ENCODE measurements around the gene CLCN5. TPM values are rescaled to one million over a fixed set of nuclear protein-coding genes. Genes with fewer than 3 reads are reported as not detected.

The CLCN5 gene
- total and polyA plus RNA-seq, 10 of the 15 experiments (the other 5 are each of a cell fraction or from before 2014, with no cell fraction given) = 0.33 to 3.8 (median 2.6) TPM

GRCh38 chrX:50147972-50148371, 225.6 kb downstream of the CLCN5 start:
- DNase-seq (ENCODE audit: low read depth, low spot score) (no peak), ATAC-seq (no peak), FAIRE-seq (no peak)
- 61% methylated on average over 7 of the region's 7 CpGs for WGBS (ENCODE audit: insufficient coverage, insufficient replicate concordance, low lambda C conversion rate, missing lambda C conversion rate)
- ChIA-PET RAD21 (ENCODE audit: unreplicated experiment) (no interaction called here), CTCF (no interaction called here), POLR2A (no interaction called here), SMC1A (ENCODE audit: uncharacterized antibody, unreplicated experiment) (no interaction called here)
- no peaks in the 10 kb centered on the region for H3K36me3 ChIP-seq (ENCODE audit: control insufficient read depth in 2 of 2, insufficient read depth in 2 of 2, low read length in 1 of 2)
- no peaks in the 10 kb centered on the region for H4K20me1 ChIP-seq (ENCODE audit: control insufficient read depth, insufficient read depth)
- no peaks in the 10 kb centered on the region for H3K9me3 ChIP-seq (replicated peaks; ENCODE audit: control insufficient read depth, insufficient read depth, low read length)
- H3K27me3 ChIP-seq (replicated peaks in 1 of 2; ENCODE audit: control insufficient read depth in 2 of 2, insufficient read depth in 2 of 2, low read length in 1 of 2) = no peaks in the 10 kb centered on the region
- H3K79me2 ChIP-seq (ENCODE audit: control insufficient read depth, insufficient read depth, low read length) = no peaks in the 10 kb centered on the region
- intact Hi-C loops (cut with micrococcal nuclease; ENCODE audit: unreplicated experiment) = no loop called here
- no TSS peak for BruUV-seq (replicated peaks)
- no peak overlapping the region for H3K4me2 ChIP-seq (ENCODE audit: control insufficient read depth, insufficient read depth)
- H3K4me3 ChIP-seq = no peak overlapping the region
- in situ Hi-C loops (cut with MboI) = no loop called here
- H3K9ac ChIP-seq (ENCODE audit: control insufficient read depth, insufficient read depth, low read length) = no peak overlapping the region
- no peaks in the 10 kb centered on the region for H3K4me1 ChIP-seq (ENCODE audit: control insufficient read depth, insufficient read depth, low read length)
- H2AFZ ChIP-seq (ENCODE audit: control insufficient read depth, low read depth, low read length) = no peak overlapping the region
- no peak overlapping the region for H3K27ac ChIP-seq (ENCODE audit: control insufficient read depth, insufficient read depth)
- TF ChIP-seq GATAD2B (conservative IDR thresholded peaks at IDR 0.05; ENCODE audit: low read depth) = no peak
- TF ChIP-seq IKZF1 (conservative IDR thresholded peaks at IDR 0.05) = no peak
- TF ChIP-seq STAT3 (IDR thresholded peaks at IDR 0.05; ENCODE audit: low read depth, low read length) = no peak
- TF ChIP-seq RCOR1 (conservative IDR thresholded peaks at IDR 0.05; ENCODE audit: low read depth, low read length) = no peak
- no peak for TF ChIP-seq ZZZ3 (IDR thresholded peaks at IDR 0.05; ENCODE audit: control insufficient read depth, insufficient read length, low read depth)
- TF ChIP-seq CBX5 (IDR thresholded peaks at IDR 0.05; ENCODE audit: low read depth) = no peak
- no peak for TF ChIP-seq ZBTB40 (IDR thresholded peaks at IDR 0.05; ENCODE audit: borderline replicate concordance)
- no peak for TF ChIP-seq NR2F1 (conservative IDR thresholded peaks at IDR 0.05)
- TF ChIP-seq CEBPZ (IDR thresholded peaks at IDR 0.05; ENCODE audit: low read depth, low read length) = no peak
- TF ChIP-seq CEBPB (IDR thresholded peaks at IDR 0.05; ENCODE audit: borderline replicate concordance in 1 of 2, low read depth in 2 of 2, low read length in 2 of 2) = no peak
- TF ChIP-seq POLR2AphosphoS2 (IDR thresholded peaks at IDR 0.05; ENCODE audit: low read depth, low read length) = no peak
- no peak for TF ChIP-seq USF1 (IDR thresholded peaks at IDR 0.05; ENCODE audit: borderline replicate concordance, extremely low read length, insufficient read depth, low read depth, low read length)
- no peak for TF ChIP-seq RFX5 (IDR thresholded peaks at IDR 0.05; ENCODE audit: low read depth, low read length)
